GM23248 (cell line): ENCODE data around the gene SUB1.

ENCODE experiments used
- EZH2 ChIP-seq: fragments of 200-600 bp; sonication (generic); IDR thresholded peaks from 2 replicates; pipeline ENCODE4 v1.6.1; 2018; ENCODE audit warnings: antibody characterized with exemption, mild to moderate bottlenecking; ENCODE audit not compliant: insufficient read depth, poor library complexity, severe bottlenecking
- EZH2phosphoT487 ChIP-seq: fragments of 200-600 bp; sonication (generic); IDR thresholded peaks from 2 replicates; pipeline ENCODE4 v1.6.1; 2018; ENCODE audit warnings: antibody characterized with exemption, moderate library complexity, mild to moderate bottlenecking, low read depth; ENCODE audit not compliant: insufficient read depth

DNA sequence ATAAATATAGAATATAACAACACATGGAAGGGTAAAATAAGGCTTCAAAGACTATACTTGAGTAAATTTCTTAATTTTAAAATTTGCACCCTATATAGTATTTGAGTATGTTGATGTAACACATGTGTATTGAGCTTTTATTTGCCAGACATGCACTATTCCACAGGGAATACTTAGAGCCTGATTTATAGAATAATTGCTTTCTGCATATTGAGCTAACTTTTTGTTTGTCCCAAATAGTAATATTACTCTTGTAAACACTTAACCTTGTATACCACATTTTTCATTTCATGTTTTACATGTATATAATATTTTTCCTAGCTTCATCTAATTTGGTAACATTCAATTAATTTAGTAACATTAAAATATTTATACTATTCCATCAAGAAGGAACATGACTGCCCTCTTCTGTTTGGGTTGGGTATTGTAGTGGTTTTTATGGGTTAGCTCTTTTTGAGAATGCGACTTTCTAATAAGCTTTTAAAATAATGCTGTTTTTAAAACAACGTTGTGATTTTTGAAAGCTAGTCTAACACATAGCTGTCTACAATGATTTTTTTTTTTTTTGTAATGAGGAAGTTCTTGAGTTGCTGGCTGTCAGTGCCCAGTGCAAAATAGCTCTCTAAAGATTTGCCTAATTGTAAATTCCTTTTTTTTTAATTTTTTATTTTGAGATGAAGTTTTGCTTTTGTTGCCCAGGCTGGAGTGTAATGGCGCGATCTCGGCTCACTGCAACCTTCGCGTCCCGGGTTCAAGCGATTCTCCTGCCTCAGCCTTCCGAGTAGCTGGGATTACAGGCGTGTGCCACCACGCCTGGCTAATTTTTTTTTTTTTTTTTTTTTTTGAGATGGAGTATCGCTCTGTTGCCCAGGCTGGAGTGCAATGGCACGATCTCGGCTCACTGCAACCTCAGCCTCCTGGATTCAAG lies 4.8 kb downstream of the SUB1 start:
- no peak for TF ChIP-seq EZH2
- no peak for TF ChIP-seq EZH2phosphoT487
